ACC112 (cell line): ENCODE results near the gene SEC63.
"Not testable (repeated sequence)": the region's sequence is repeated elsewhere in the genome, so short reads cannot be mapped to it uniquely, and the experiment has no call there.

Source experiments
- H2AFZ ChIP-seq: fragments of 200-600 bp; sonication (generic); one replicate; pipeline ENCODE4 v1.6.0; 2017; ENCODE audit warnings: antibody characterized with exemption, low read length; ENCODE audit not compliant: unreplicated experiment
- H3K27ac ChIP-seq: fragments of 200-600 bp; sonication (generic); 2 replicates; pipeline ENCODE4 v1.5.1; 2014; ENCODE audit warnings: low read depth, mild to moderate bottlenecking, antibody characterized with exemption, low read length, moderate library complexity
- H3K27me3 ChIP-seq: fragments of 200-600 bp; sonication (generic); 2 replicates; pipeline ENCODE4 v1.6.1; 2014; ENCODE audit warnings: mild to moderate bottlenecking, antibody characterized with exemption, low read length, moderate library complexity, mixed read lengths; ENCODE audit not compliant: insufficient read depth
- H3K36me3 ChIP-seq: fragments of 200-600 bp; sonication (generic); 2 replicates; pipeline ENCODE4 v1.6.1; 2016; ENCODE audit warnings: mild to moderate bottlenecking, antibody characterized with exemption, low read length, moderate library complexity, mixed read lengths; ENCODE audit not compliant: insufficient read depth
- H3K4me1 ChIP-seq: fragments of 200-600 bp; sonication (generic); one replicate; pipeline ENCODE4 v1.6.1; 2016; ENCODE audit warnings: low read length, mixed read lengths; ENCODE audit not compliant: insufficient read depth, unreplicated experiment, control insufficient read depth
- H3K4me3 ChIP-seq: fragments of 200-600 bp; sonication (generic); 2 replicates; pipeline ENCODE4 v1.5.1; 2014; ENCODE audit warnings: mild to moderate bottlenecking, low read depth, low read length
- H3K79me2 ChIP-seq: fragments of 200-600 bp; sonication (generic); one replicate; pipeline ENCODE4 v1.6.0; 2016; ENCODE audit warnings: low read length; ENCODE audit not compliant: control insufficient read depth, unreplicated experiment, insufficient read depth

SEC63 gene

GRCh38 chr6:107956181-107956580, 1.8 kb downstream of the SEC63 start:
- H3K36me3 ChIP-seq = no peaks in the 10 kb centered on the region
- peak overlapping the region; percentile 89 for H3K27ac ChIP-seq
- H2AFZ ChIP-seq = no peak overlapping the region
- peaks cover 56% of the 10 kb centered on the region for H3K79me2 ChIP-seq
- H3K27me3 ChIP-seq = no peaks in the 10 kb centered on the region
- H3K4me1 ChIP-seq = peaks cover 22% of the 10 kb centered on the region
- H3K4me3 ChIP-seq = peak overlapping the region; percentile 98

- Histone ChIP-seq H3K4me1 (peaks cover 22% of the 10 kb centered on the region), H3K79me2 (peaks cover 79% of the 10 kb centered on the region)
- H3K36me3 ChIP-seq, H3K27me3 ChIP-seq, H3K27ac ChIP-seq, H3K4me3 ChIP-seq, H2AFZ ChIP-seq: not testable (repeated sequence)
These were observed 4.1 kb downstream of the SEC63 start for GRCh38 chr6:107953858-107954414.

GRCh38 chr6:107943626-107944439, 14.2 kb downstream of the SEC63 start:
- Histone ChIP-seq H3K27me3 (no peaks in the 10 kb centered on the region), H3K27ac (no peak overlapping the region), H3K4me1 (no peaks in the 10 kb centered on the region), H3K4me3 (no peak overlapping the region), H2AFZ (no peak overlapping the region), H3K79me2 (peaks cover 91% of the 10 kb centered on the region), H3K36me3 (no peaks in the 10 kb centered on the region)

GRCh38 chr6:107942142-107942541, 15.9 kb downstream of the SEC63 start:
- Histone ChIP-seq H3K4me3 (no peak overlapping the region), H3K27ac (no peak overlapping the region), H3K4me1 (no peaks in the 10 kb centered on the region), H3K36me3 (no peaks in the 10 kb centered on the region), H3K27me3 (no peaks in the 10 kb centered on the region), H3K79me2 (peaks cover 86% of the 10 kb centered on the region), H2AFZ (no peak overlapping the region)

GRCh38 chr6:107941627-107942026, 16.4 kb downstream of the SEC63 start:
- H3K36me3 ChIP-seq = no peaks in the 10 kb centered on the region
- no peaks in the 10 kb centered on the region for H3K27me3 ChIP-seq
- no peaks in the 10 kb centered on the region for H3K4me1 ChIP-seq
- H3K4me3 ChIP-seq = no peak overlapping the region
- peaks cover 83% of the 10 kb centered on the region for H3K79me2 ChIP-seq
- H2AFZ ChIP-seq = no peak overlapping the region
- H3K27ac ChIP-seq = no peak overlapping the region

GRCh38 chr6:107941199-107941598, 16.8 kb downstream of the SEC63 start:
- Histone ChIP-seq H3K27me3 (no peaks in the 10 kb centered on the region), H3K4me3 (no peak overlapping the region), H3K27ac (no peak overlapping the region), H2AFZ (no peak overlapping the region), H3K79me2 (peaks cover 83% of the 10 kb centered on the region), H3K4me1 (no peaks in the 10 kb centered on the region), H3K36me3 (no peaks in the 10 kb centered on the region)

GRCh38 chr6:107936910-107937292, 21.1 kb downstream of the SEC63 start:
- peaks cover 14% of the 10 kb centered on the region for H3K36me3 ChIP-seq
- not testable (repeated sequence) for H3K27me3 ChIP-seq

GRCh38 chr6:107936162-107936909, 21.7 kb downstream of the SEC63 start:
- Histone ChIP-seq H3K4me1 (no peaks in the 10 kb centered on the region), H3K36me3 (peaks cover 15% of the 10 kb centered on the region), H3K27me3 (no peaks in the 10 kb centered on the region), H2AFZ (no peak overlapping the region), H3K27ac (no peak overlapping the region), H3K4me3 (no peak overlapping the region), H3K79me2 (peaks cover 65% of the 10 kb centered on the region)

More at GRCh38 chr6:107936910-107937292, 21.1 kb downstream of the SEC63 start:
- not testable (repeated sequence) for H3K4me3 ChIP-seq, H2AFZ ChIP-seq, H3K27ac ChIP-seq, H3K4me1 ChIP-seq
- H3K79me2 ChIP-seq = peaks cover 65% of the 10 kb centered on the region

- H3K79me2 ChIP-seq = peaks cover 62% of the 10 kb centered on the region
- not testable (repeated sequence) for H3K4me1 ChIP-seq, H3K27me3 ChIP-seq, H2AFZ ChIP-seq, H3K27ac ChIP-seq, H3K4me3 ChIP-seq
- peaks cover 15% of the 10 kb centered on the region for H3K36me3 ChIP-seq
These were observed 23.8 kb downstream of the SEC63 start for GRCh38 chr6:107934229-107934628.

- peaks cover 57% of the 10 kb centered on the region for H3K79me2 ChIP-seq
These were observed 25.4 kb downstream of the SEC63 start for GRCh38 chr6:107932580-107932979.

More at GRCh38 chr6:107932580-107932979, 25.4 kb downstream of the SEC63 start:
- no peak overlapping the region for H2AFZ ChIP-seq
- peaks cover 3% of the 10 kb centered on the region for H3K4me1 ChIP-seq
- peaks cover 15% of the 10 kb centered on the region for H3K36me3 ChIP-seq
- H3K27ac ChIP-seq = no peak overlapping the region
- no peak overlapping the region for H3K4me3 ChIP-seq
- no peaks in the 10 kb centered on the region for H3K27me3 ChIP-seq
